ENCODE data around the gene MDH1.

- TF ChIP-seq CTCF (IDR thresholded peaks at IDR 0.05) (peak; percentile 60), EZH2 (IDR thresholded peaks at IDR 0.05; ENCODE audit: borderline replicate concordance, insufficient read depth, low read depth, low read length, poor library complexity, severe bottlenecking) (no peak)
These were observed 44.6 kb upstream of the MDH1 start for GRCh38 chr2:63544017-63544627.

All from B cell (primary cell).